GM19035 (cell line): ENCODE data around the gene TGFB2.

ENCODE experiments used
- ATAC-seq: cut with Tn5 transposase; IDR thresholded peaks from one replicate; pipeline ENCODE4 v1.9.1; 2021; ENCODE audit not compliant: unreplicated experiment

The TGFB2 gene

DNA sequence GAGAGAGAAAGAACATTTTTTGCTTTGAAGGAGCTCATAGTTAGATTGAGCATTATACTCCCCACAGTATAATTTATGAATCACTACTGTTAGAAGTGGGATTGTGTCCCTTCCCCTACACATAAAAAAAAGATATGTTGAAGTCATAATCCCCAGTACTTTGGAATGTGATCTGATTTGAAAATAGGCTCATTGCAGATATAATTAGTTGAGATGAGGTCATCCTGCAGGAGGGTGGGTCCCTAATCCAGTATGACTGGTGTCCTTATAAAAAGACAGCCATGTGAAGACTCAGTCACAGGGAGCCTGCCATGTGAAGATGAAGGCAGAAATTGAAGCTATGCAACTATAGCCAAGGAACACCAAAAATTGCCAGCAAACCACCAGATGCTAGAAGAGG is 76.4 kb downstream of the TGFB2 start:
- ATAC-seq: no peak

DNA sequence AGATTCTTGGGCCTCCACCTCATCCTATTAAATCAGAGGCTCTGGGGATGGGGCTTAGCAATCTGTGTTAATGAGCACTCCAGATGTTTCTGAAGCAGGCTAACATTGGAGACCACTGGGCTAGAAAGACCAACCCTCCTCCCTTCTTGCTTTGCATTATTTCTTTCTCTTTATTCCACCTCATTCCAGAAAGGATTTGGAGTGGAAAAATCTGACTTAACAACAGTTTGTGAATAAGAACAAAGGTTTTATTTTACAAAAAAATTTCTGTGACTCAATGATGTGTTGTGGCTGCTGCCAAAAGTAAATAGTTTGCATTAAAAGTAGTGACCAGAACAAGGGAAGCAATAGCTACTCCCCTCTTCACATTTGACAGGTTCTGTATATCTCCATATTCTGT is 79.4 kb downstream of the TGFB2 start:
- ATAC-seq: no peak

GRCh38 chr1:218425647-218426342 is 80.7 kb downstream of the TGFB2 start:
- ATAC-seq: no peak

GRCh38 chr1:218426343-218426657 is 81.2 kb downstream of the TGFB2 start:
- ATAC-seq: no peak

DNA sequence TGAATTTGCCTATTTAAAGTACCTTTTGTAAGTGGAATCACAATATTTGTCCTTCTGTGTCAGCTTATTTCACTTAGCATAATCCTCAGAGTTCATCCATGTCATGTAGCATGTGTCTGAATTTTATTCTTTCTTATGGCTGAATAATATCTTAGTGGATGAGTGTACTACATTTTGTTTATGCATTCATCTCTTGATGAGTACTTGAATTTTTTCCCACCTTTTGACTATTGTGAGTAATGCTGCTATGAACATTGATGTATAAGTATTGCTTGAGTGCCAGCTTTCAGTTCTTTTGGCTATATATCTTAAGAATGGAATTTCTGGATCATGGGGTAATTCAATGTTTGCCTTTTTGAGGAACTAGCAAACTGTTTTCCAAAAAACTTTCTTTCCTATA is 84.2 kb downstream of the TGFB2 start:
- no peak for ATAC-seq

GRCh38 chr1:218430346-218430745 is 85.2 kb downstream of the TGFB2 start:
- no peak for ATAC-seq

GRCh38 chr1:218430822-218431221 is 85.7 kb downstream of the TGFB2 start:
- ATAC-seq: no peak

DNA sequence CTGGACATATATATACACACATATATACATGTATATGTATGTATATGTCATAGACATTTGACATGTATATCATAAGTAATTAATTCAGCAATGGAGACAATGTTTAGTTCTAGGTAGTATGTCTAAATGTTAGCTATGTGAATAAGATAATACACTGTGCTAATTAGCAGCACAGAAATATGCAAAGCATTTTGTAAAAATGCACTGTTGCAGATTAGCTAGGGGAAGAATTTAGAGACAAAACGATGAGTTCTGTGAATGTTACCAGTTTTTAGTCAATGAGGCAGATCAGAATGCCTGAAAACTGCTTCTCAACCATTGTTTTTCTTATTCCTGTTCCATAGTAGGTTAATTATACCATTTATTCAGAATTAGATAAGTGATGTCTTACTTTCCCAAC is 86.3 kb downstream of the TGFB2 start:
- ATAC-seq: no peak

DNA sequence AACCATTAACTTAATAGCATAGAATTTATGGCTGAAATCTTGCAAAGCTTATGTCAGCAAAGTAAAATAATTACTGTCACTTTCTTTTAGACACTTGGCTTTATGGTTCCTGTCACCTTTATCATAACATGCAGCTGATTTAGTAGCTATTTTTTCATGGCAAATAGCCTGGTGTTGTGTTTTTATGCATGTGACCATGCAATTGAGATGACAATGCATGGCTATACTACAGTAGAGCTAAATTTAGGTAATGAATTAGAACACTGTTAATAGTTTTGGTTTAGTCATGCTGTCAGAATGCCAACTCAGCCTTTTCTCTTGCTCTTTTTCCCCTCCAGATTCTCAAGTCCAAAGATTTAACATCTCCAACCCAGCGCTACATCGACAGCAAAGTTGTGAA is 88.6 kb downstream of the TGFB2 start:
- no peak for ATAC-seq

- no peak for ATAC-seq
These were observed 90.4 kb downstream of the TGFB2 start for GRCh38 chr1:218435528-218435927.

DNA sequence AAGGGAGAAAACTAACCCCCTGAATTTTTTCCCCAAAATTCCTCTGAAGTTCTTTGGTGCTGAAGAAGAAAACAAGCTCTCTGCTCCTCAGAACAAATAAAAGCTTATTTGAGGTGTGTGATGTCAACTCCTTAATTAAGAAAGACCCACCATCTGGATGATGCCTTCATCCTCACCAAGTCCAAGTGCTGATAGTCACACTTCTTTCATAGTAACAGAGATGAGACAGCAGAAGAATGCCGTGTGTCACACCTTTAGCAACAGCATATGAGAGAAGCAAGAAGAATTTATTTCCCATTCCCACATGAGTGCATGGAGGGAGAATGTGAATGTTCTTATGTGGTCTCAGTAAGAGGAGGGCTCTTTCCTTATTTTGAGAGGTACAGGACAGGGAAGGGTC is 91.2 kb downstream of the TGFB2 start:
- no peak for ATAC-seq

GRCh38 chr1:218436997-218437396 is 91.9 kb downstream of the TGFB2 start:
- ATAC-seq: no peak

GRCh38 chr1:218439541-218440295 is 94.6 kb downstream of the TGFB2 start:
- no peak for ATAC-seq

- no peak for ATAC-seq
These were observed 98.1 kb downstream of the TGFB2 start for GRCh38 chr1:218443255-218443654.

GRCh38 chr1:218444173-218444572 is 99.0 kb downstream of the TGFB2 start:
- no peak for ATAC-seq

DNA sequence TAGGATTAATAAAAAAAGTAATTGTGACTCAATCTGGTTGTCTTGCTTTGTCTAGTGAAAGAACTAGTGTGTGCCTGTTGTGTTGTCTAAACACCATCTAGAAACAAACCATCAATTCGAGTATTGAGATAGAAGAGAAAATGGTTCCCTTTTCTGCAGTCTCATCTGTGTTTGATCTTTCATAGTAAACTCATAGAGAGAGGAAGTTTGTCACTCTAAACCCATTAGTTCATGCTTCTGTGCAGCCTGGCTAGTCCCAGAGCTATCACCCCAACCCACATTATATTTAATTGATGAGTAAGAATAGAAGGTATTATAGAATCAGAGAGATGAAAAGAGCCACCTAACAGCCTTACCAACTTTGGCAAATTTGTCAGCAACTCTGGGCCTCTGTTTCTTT is 99.5 kb downstream of the TGFB2 start:
- no peak for ATAC-seq

DNA sequence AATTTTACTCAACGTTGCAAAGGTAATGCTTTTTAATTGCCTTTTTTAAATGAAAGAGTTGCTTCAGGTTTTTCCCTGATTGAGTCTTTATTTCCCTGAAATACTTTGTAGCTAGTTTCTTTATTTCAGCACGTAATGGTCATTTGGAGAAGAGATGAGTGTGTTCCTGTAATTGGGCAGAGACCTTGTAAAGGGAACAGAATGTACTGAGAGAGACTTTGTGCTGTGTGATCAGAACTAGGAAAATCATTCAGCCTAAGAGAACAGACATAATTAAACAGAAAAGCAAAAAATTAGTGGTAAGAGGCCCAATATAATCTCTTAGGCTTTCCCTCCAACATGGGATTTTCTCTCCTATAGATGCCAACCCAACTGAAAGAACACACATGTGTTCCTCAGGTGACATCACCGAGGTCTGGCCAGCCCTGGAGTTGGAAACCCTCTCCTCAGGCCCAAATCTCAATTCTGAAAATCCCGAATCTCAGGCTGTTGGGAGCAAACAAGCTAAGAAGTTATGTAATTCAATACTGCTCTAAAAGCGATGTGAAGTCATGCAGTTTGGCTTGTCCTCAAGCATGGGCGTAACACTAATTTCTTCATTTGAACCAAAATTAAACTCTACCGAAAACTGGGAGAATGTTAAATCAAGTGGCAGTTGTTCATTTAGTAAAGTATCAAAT is 102.0 kb downstream of the TGFB2 start:
- ATAC-seq: no peak

DNA sequence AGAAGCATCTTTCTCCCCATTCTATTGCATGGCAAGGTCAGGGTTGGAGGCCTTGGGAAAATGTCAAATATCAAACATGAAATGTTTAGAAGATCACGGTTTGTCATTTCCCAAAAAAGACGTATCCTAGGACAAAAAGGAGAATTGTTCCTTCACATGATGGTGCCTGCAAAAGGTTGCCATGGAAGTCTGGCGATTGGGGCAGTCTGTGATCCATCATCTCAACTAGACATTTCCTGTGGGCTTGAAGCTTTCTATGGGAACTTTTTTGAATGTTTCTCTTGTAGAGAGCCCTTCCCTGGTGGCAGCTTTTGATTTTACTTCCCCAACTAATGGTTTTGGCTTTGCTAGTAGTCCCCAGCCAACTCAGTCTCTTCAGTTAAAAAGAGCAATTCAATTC is 106.3 kb downstream of the TGFB2 start:
- ATAC-seq: no peak

- no peak for ATAC-seq
These were observed 109.7 kb downstream of the TGFB2 start for GRCh38 chr1:218454700-218455282.

DNA sequence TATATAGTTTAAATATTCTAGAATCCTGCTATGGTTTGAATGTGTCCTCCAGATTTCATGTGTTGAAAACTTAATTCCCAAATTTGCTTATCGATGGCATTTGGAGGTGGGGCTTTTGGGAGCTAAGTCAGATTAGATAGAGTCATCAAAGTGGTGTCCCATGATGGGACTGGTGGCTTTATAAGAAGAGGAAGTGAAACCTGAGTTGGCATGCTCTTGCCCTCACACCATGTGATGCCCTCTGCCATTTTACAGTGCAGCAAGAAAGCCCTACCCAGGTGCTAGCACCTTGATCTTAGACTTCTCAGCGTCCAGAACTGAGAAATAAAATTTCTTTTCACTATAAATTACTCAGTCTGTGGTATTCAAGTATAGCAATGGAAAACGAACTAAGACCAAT is 111.3 kb downstream of the TGFB2 start:
- no peak for ATAC-seq

DNA sequence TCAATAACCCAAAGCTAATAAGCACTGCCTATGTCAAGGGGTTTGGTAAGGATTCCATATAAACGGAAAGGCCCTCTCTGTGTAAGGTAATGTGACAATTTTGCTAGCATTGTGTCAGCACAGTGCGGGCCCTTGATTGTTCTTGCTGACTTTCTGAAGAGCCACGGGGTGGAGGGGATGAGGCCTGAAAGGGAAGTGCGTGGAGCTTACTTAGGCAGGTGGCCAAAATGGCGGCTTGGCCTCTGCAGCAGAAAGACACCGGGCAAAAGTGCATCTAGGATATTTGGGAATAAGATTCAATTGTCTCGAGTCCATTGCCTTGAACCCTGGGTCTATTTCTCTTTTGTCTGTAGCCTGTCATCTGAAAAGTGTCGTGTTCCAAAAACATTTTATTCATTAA is 114.3 kb downstream of the TGFB2 start:
- no peak for ATAC-seq
